Skeletal muscle satellite cell (primary cell): ENCODE data around the gene PNMA6E.

ENCODE experiments used
- H3K27me3 ChIP-seq: 2 replicates; pipeline ENCODE4 v1.7.0; 2013; ENCODE audit warnings: low read length; ENCODE audit not compliant: control insufficient read depth, insufficient read depth
- H3K36me3 ChIP-seq: 2 replicates; pipeline ENCODE4 v1.7.0; 2013; ENCODE audit warnings: mild to moderate bottlenecking, control low read depth, low read length; ENCODE audit not compliant: insufficient read depth
- H3K4me1 ChIP-seq: 2 replicates; pipeline ENCODE4 v1.7.0; 2013; ENCODE audit warnings: low read length; ENCODE audit not compliant: control insufficient read depth, insufficient read depth
- H3K4me2 ChIP-seq: 2 replicates; pipeline ENCODE4 v1.7.0; 2013; ENCODE audit warnings: mild to moderate bottlenecking, low read length
- H3K4me3 ChIP-seq: 2 replicates; pipeline ENCODE4 v1.7.0; 2013; ENCODE audit warnings: low read length
- H3K9ac ChIP-seq: 2 replicates; pipeline ENCODE4 v1.7.0; 2013; ENCODE audit warnings: mild to moderate bottlenecking, low read depth, low read length, moderate library complexity
- H3K9me3 ChIP-seq: replicated peaks from 2 replicates; pipeline ENCODE4 v1.7.0; 2013; ENCODE audit warnings: mild to moderate bottlenecking, control low read depth, low read length

The PNMA6E gene

DNA sequence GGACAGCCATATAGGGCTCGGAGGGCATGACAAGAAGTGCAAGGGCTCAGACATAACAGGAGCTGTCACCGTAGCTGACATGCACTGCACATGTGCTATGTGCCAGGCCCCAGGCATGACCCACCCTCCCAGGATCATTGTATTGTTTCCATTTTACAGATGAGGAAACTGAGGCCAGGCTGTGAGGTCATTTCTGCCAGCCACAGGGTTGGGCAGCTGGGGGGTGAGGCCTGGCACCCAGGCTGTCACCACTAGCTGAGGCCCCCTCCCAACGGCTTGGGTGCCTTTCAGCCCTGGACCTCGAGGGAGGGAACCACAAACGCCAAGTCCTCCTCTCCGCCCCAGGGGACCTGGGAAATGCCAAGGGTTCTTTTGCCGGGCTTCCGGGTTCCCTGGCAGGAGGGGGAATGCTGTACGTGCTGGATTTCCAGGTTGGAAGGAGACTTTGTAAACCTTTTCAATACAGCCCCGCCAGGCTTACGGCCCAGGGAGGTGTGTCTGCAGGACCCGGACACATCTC is 32.1 kb upstream of the PNMA6E start:
- Histone ChIP-seq H3K4me3 (no peak overlapping the region), H3K36me3 (no peaks in the 10 kb centered on the region), H3K9ac (no peak overlapping the region), H3K4me2 (no peak overlapping the region), H3K27me3 (peaks cover 5% of the 10 kb centered on the region), H3K4me1 (no peaks in the 10 kb centered on the region), H3K9me3 (no peaks in the 10 kb centered on the region)

DNA sequence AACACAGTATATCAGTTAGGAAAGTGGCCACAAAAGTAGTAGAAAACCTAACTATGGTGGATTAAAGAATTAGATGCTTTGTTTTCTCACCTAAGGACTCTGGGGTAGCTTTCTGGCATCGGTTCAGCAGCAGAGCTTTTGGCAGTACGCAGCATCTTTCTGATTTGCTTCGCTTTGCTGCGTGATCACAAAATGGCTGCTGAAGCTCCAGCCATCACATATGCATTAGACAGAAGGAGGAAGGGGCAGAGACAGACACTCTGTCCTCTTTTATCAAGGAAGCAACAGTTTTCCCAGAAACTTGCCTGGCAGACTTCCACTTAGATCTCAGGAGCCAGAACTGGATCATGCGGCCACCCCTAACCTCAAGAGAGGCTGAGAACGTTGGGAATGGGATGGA is 29.6 kb upstream of the PNMA6E start:
- Histone ChIP-seq H3K4me1 (no peaks in the 10 kb centered on the region), H3K4me2 (no peak overlapping the region), H3K4me3 (no peak overlapping the region), H3K36me3 (no peaks in the 10 kb centered on the region), H3K9me3 (no peaks in the 10 kb centered on the region), H3K9ac (no peak overlapping the region), H3K27me3 (peaks cover 2% of the 10 kb centered on the region)

DNA sequence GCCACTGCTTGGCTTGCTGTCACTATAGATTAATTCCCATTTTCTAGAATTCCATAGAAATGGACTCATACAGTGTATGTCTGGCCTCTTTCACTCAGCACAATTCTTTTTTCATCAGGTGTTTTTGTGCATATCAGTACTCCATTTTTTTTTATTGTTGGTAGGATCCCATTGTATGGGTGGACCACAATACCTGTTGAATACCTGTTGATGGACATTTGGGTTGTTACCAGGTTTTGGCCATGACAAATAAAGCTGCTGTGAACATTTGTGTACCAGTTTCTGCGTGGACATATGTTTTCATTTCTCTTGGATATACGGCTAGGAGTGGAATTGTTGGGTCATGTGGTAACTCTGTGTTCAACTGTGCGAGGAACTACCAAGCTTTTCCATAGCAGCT is 25.1 kb upstream of the PNMA6E start:
- Histone ChIP-seq H3K36me3 (no peaks in the 10 kb centered on the region), H3K9ac (no peak overlapping the region), H3K4me2 (no peak overlapping the region), H3K4me3 (no peak overlapping the region), H3K27me3 (no peaks in the 10 kb centered on the region), H3K4me1 (no peaks in the 10 kb centered on the region), H3K9me3 (no peaks in the 10 kb centered on the region)

DNA sequence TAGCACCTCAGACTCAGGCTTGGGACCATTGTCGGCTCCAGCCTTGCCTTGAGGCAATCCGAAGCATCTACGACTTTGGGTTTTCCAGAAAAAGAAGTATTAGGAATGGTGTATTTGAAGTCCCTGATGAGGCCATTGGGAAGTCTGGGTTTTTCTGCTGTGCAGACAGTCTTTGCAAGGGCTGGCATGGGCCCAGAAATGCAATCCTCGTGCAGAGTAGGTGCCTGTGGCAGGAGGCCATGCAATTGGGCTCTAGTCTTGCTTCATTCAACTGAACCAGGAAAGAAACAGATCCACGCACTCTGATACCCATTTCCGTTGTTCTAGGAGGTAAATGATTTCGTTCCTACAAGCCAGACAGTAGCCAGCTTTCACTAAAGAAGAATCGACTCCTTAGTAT is 22.5 kb upstream of the PNMA6E start:
- Histone ChIP-seq H3K4me3 (no peak overlapping the region), H3K9ac (no peak overlapping the region), H3K36me3 (no peaks in the 10 kb centered on the region), H3K9me3 (no peaks in the 10 kb centered on the region), H3K27me3 (no peaks in the 10 kb centered on the region), H3K4me1 (no peaks in the 10 kb centered on the region), H3K4me2 (no peak overlapping the region)

DNA sequence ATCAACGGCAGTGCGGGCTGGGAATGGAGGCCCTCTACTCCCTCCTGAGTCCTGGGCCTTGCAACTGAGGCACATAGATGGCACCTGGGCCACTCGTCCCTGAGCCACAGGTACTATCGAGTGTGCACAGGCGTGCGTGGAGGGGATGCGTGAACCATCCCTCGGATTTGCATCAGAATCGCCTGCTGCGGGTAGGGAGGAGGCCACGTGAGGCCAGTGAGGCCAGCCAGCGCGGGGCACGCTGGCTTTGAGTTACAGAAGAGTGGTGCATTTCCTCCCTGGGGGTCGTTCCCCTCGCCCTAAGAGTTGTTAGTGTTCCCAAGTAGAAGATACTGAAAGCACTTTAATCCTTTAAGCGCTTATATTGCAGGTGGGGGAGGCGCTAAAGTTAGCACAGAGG is 20.7 kb upstream of the PNMA6E start:
- H3K27me3 ChIP-seq, result no peaks in the 10 kb centered on the region
- no peaks in the 10 kb centered on the region for H3K4me1 ChIP-seq
- no peak overlapping the region for H3K4me3 ChIP-seq
- H3K9ac ChIP-seq, result no peak overlapping the region
- H3K4me2 ChIP-seq, result no peak overlapping the region
- no peaks in the 10 kb centered on the region for H3K36me3 ChIP-seq
- H3K9me3 ChIP-seq, result no peaks in the 10 kb centered on the region

DNA sequence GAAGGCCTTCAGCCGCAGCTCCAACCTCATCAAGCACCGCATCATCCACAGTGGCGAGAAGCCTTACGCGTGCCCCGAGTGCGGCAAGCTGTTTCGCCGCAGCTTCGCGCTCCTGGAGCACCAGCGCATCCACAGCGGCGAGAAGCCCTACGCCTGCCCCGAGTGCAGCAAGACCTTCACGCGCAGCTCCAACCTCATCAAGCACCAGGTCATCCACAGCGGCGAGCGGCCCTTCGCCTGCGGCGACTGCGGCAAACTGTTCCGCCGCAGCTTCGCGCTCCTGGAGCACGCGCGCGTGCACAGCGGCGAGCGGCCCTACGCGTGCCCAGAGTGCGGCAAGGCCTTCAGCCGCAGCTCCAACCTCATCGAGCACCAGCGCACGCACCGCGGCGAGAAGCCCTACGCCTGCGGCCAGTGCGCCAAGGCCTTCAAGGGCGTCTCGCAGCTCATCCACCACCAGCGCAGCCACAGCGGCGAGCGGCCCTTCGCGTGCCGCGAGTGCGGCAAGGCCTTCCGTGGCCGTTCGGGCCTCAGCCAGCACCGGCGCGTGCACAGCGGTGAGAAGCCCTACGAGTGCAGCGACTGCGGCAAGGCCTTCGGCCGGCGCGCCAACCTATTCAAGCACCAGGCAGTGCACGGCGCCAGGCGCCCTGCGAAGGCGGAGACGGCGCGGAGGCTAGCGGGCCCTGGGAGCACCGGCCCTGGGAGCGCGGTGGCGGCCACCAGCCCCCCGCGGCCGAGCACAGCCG is 19.9 kb upstream of the PNMA6E start:
- no peaks in the 10 kb centered on the region for H3K27me3 ChIP-seq
- no peaks in the 10 kb centered on the region for H3K4me1 ChIP-seq
- no peaks in the 10 kb centered on the region for H3K36me3 ChIP-seq
- H3K4me3 ChIP-seq, result no peak overlapping the region
- no peak overlapping the region for H3K9ac ChIP-seq
- no peaks in the 10 kb centered on the region for H3K9me3 ChIP-seq
- no peak overlapping the region for H3K4me2 ChIP-seq

DNA sequence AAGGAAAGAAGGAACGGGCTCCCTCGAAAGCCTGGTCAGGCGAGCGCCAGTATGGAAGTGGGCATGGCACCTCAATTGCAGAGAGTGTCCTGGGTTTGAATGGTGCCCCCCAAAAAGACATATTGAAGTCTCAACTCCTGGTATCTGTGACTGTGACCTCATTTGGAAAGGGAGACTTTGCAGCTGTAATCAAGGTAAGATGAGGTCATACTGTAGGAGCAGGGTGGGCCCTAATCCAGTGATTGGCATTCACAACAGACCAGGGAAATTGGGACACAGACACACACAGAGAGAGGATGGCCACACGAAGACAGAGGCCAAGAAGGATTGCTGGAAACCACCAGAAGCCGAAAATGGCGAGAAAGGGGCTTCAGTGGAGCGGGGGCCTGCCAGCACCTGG is 16.5 kb upstream of the PNMA6E start:
- H3K4me3 ChIP-seq, result no peak overlapping the region
- peaks cover 2% of the 10 kb centered on the region for H3K27me3 ChIP-seq
- no peak overlapping the region for H3K9ac ChIP-seq
- no peaks in the 10 kb centered on the region for H3K4me1 ChIP-seq
- no peaks in the 10 kb centered on the region for H3K36me3 ChIP-seq
- H3K4me2 ChIP-seq, result no peak overlapping the region
- no peaks in the 10 kb centered on the region for H3K9me3 ChIP-seq

DNA sequence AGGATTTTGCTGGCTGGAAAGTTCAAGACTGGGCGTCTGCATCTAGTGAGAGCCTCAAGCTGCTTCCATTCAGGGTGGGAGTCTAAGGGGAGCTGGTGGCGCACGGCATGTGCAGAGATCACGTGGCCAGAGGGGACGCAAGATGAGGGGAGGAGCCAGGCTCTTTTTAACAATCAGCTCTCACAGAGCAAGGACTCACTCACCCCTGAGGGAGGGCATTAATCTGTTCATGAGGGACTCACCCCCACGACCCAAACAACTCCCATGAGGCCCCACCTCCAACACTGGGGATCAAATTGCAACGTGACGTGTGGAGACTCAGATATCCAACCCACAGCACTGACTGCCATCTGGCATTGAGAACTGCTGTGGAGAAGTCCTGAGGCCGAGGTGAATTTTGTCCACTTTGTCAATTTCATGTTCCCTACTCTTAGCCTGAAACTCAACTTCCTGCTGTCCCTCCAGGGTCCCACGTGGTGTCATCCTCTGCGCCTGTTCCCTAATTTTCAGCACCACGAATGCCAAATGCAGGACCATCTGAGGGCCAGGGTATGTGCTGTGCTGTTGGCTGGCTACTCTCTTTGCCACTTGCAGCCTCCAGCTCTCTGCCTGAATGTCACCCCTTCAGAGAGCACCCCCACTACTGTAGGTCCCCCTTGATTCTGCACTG is 15.8 kb upstream of the PNMA6E start:
- Histone ChIP-seq H3K9me3 (no peaks in the 10 kb centered on the region), H3K4me2 (no peak overlapping the region), H3K27me3 (peaks cover 9% of the 10 kb centered on the region), H3K4me1 (no peaks in the 10 kb centered on the region), H3K4me3 (no peak overlapping the region), H3K9ac (no peak overlapping the region), H3K36me3 (no peaks in the 10 kb centered on the region)

DNA sequence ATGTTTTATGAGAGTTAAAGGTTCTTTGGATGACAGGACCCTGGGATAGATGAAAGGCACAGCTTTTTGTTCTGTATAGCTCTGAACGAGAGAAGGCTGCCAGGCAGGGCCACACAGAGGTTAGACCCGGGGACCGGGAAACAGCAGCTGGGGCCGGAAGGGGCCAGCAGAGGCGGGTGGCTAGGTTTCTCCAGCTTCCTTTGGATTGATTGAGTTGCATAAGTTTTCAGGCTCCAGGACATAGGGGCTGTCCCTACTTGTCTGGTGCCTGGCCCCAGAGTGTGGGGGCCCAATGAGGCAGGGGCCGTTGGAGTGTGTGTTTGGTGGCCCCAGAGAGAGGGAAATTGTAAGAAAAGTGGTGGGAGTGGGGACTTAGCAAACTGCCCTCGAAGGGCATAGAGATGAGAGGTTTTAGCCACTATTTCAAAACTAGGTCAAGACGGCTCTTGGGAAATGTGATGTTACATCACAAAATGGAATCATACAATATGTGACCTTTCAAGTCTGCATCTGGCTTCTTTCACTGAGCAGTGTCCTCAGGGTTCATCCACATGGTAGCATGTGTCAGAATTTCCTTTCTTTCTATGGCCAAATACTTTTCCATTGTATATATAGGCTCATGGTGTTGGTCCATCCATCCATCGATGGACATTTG is 13.8 kb upstream of the PNMA6E start:
- Histone ChIP-seq H3K4me2 (no peak overlapping the region), H3K4me1 (no peaks in the 10 kb centered on the region), H3K9ac (no peak overlapping the region)

DNA sequence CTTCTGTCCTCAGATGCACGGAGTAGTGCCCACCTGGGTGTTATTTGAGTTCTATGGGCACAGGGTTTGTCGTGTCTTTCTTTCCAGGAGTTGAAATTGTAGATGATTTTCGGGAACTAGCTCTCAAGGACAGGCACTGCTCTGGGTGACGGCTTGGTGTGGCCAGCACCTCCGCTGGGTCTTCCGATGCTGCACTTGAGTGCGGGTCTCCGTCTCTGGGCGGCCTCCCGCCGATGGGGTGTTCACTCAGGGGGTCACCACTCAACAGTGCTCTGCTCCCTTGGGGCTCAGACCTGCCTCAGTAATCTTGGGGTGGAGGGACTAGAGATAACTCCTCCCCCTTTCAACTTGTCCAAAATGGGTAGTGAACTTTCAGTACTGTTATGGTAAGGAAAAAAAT is 12.6 kb upstream of the PNMA6E start:
- Histone ChIP-seq H3K4me2 (no peak overlapping the region), H3K27me3 (peaks cover 12% of the 10 kb centered on the region), H3K36me3 (no peaks in the 10 kb centered on the region), H3K9ac (no peak overlapping the region), H3K9me3 (no peaks in the 10 kb centered on the region), H3K4me3 (no peak overlapping the region), H3K4me1 (no peaks in the 10 kb centered on the region)

More for the DNA sequence above, 13.8 kb upstream of the PNMA6E start:
- peaks cover 12% of the 10 kb centered on the region for H3K27me3 ChIP-seq
- H3K36me3 ChIP-seq, result no peaks in the 10 kb centered on the region
- H3K4me3 ChIP-seq, result no peak overlapping the region
- no peaks in the 10 kb centered on the region for H3K9me3 ChIP-seq

DNA sequence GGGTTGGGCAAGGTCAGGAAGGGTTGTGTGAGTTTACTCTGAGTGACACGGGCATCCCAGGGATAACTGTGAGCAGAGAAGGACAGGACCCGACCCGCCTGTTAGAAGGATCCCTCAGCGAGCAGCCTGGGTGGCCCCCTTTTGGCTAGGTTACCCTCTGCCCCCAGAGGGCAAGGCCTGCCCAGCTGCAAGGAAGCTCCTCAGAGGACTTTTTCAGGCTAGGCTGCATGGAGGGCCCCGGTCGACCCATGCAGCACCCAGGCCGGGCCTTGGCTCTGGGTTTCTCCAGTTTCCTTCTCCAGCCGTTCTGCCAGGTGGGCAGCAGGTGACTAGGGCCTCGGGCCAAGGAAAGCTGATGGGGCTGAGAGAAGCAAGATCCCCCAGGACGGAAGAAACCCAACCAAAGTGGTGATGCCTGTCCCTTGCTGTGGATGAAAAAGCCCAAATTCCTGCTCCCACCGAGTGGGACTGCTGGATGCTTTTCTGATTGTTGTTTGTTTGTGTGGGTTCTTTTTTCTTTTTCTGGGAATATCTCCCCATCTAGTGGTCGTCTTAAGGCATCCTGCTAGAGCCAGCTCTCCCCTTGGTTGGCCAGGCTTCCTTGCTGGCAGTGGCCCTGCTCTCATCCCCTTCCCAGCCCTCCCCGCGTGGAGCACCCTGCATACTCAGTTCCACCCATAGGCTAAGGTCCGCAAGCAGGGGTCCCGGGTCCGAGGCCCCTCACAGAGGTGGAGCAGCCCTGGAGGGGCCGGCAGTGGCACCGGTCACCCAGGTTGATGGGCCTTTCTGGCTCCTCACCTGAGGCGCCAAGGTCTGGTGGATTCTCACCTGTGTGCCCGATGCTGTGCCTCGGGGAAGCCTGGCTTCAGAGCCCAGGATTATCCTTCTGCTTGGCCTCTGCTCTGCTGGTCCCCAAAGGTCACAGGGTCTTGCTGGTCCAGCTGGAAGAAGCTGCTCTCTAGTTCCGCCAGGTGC is 11.9 kb upstream of the PNMA6E start:
- Histone ChIP-seq H3K9ac (no peak overlapping the region), H3K4me3 (no peak overlapping the region), H3K27me3 (peaks cover 15% of the 10 kb centered on the region), H3K4me1 (no peaks in the 10 kb centered on the region), H3K36me3 (no peaks in the 10 kb centered on the region), H3K9me3 (no peaks in the 10 kb centered on the region), H3K4me2 (no peak overlapping the region)
